Fibroblast of lung (primary cell): ENCODE data around the gene SLC6A8. TPM values are rescaled to one million over a fixed set of nuclear protein-coding genes. Genes with fewer than 3 reads are reported as not detected.
A peak's percentile ranks its signal among the peaks of the same experiment; 100 is the strongest.

ENCODE experiments used
- DNase-seq, 2 donors: peaks; one replicate each; pipeline versions ENCODE4 v3.0.0 to v3.0.0-alpha.2; 2010; ENCODE audit warnings: low read depth in 2 of 2
- H2AFZ ChIP-seq: 2 replicates; pipeline ENCODE4 v1.5.1; 2012; ENCODE audit warnings: low read length, control low read depth, inconsistent platforms
- H3K27ac ChIP-seq: 2 replicates; pipeline ENCODE4 v1.5.1; 2011; ENCODE audit warnings: low read length, control low read depth; ENCODE audit not compliant: insufficient read depth
- H3K27me3 ChIP-seq: 2 replicates; pipeline ENCODE4 v1.5.1; 2011; ENCODE audit warnings: mild to moderate bottlenecking, low read length; ENCODE audit not compliant: control insufficient read depth, insufficient read depth
- H3K36me3 ChIP-seq: 2 replicates; pipeline ENCODE4 v1.5.1; 2011; ENCODE audit warnings: low read length; ENCODE audit not compliant: control insufficient read depth, insufficient read depth
- H3K4me1 ChIP-seq: 2 replicates; pipeline ENCODE4 v1.5.1; 2011; ENCODE audit warnings: low read length; ENCODE audit not compliant: control insufficient read depth, insufficient read depth; ENCODE audit errors: extremely low read depth
- H3K4me2 ChIP-seq: 2 replicates; pipeline ENCODE4 v1.5.1; 2011; ENCODE audit warnings: low read length, control low read depth; ENCODE audit not compliant: insufficient read depth; ENCODE audit errors: extremely low read depth
- H3K4me3 ChIP-seq, 4 experiments: fragments of 200-600 bp in 1 of 4; sonication (generic) in 1 of 4; replicated peaks in 1 of 4; 2 replicates each; pipeline ENCODE4 v1.5.1; 2011 to 2016; ENCODE audit warnings: low read length in 4 of 4, low read depth in 3 of 4, mild to moderate bottlenecking in 3 of 4, control low read depth in 2 of 4, inconsistent platforms in 1 of 4, mixed read lengths in 1 of 4; ENCODE audit not compliant: insufficient read depth in 1 of 4; ENCODE audit errors: control extremely low read depth in 1 of 4
- H3K79me2 ChIP-seq: 2 replicates; pipeline ENCODE4 v1.5.1; 2012; ENCODE audit warnings: mild to moderate bottlenecking, low read length, inconsistent platforms; ENCODE audit not compliant: control insufficient read depth, insufficient read depth
- H3K9ac ChIP-seq: 2 replicates; pipeline ENCODE4 v1.5.1; 2011; ENCODE audit warnings: mild to moderate bottlenecking, low read length, control low read depth; ENCODE audit not compliant: insufficient read depth
- H3K9me3 ChIP-seq: 2 replicates; pipeline ENCODE4 v1.5.1; 2012; ENCODE audit warnings: low read depth, low read length; ENCODE audit not compliant: control insufficient read depth, insufficient read depth
- H4K20me1 ChIP-seq: 2 replicates; pipeline ENCODE4 v1.5.1; 2011; ENCODE audit warnings: low read length; ENCODE audit not compliant: control insufficient read depth, insufficient read depth; ENCODE audit errors: extremely low read depth
- CTCF ChIP-seq, 2 donors: IDR thresholded peaks in 1 of 2; conservative IDR thresholded peaks in 1 of 2; 1 replicate in 1 of 2; 2 replicates in 1 of 2; pipeline ENCODE4 v1.5.1; 2011 to 2012; ENCODE audit warnings: low read length in 2 of 2, control low read depth in 1 of 2, inconsistent platforms in 1 of 2, low read depth in 1 of 2, mild to moderate bottlenecking in 1 of 2
- EZH2 ChIP-seq: IDR thresholded peaks from 2 replicates; pipeline ENCODE4 v1.5.1; 2012; ENCODE audit warnings: low read length, control low read depth, mild to moderate bottlenecking; ENCODE audit errors: missing control alignments
- polyA plus RNA-seq, 2 donors: library from polyadenylated mRNA; depleted of rRNA in 1 of 2; stranded (reverse) in 1 of 2; unstranded in 1 of 2; fragments of >200 nt; gene quantifications; 2 replicates each; pipeline ENCODE4 v1.2.1, GENCODE V29; 2011 to 2012; ENCODE audit warnings: missing spikeins in 1 of 2
- total RNA-seq: library from RNA; depleted of rRNA; stranded (reverse); fragments of >200 nt; gene quantifications from 2 replicates; pipeline ENCODE4 v1.2.1, GENCODE V29; 2014

SLC6A8 gene
- total and polyA plus RNA-seq, 2 donors (not counting 1 experiment from before 2014, with no cell fraction given) = 7.7 to 11.1 TPM

GRCh38 chrX:153648358-153649177 is 39.2 kb upstream of the SLC6A8 start:
- Histone ChIP-seq H3K4me3 (no peak overlapping the region), H3K27ac (no peak overlapping the region), H3K79me2 (no peaks in the 10 kb centered on the region), H3K27me3 (peaks cover 9% of the 10 kb centered on the region), H3K9ac (no peak overlapping the region), H3K4me2 (no peak overlapping the region), H4K20me1 (no peaks in the 10 kb centered on the region), H2AFZ (no peak overlapping the region), H3K36me3 (no peaks in the 10 kb centered on the region), H3K4me1 (no peaks in the 10 kb centered on the region), H3K9me3 (no peaks in the 10 kb centered on the region)
- no peak for DNase-seq
- TF ChIP-seq CTCF (conservative IDR thresholded peaks at IDR 0.05 in 1 of 2, IDR thresholded peaks at IDR 0.05 in 1 of 2; ENCODE audit: low read depth in 1 of 2, low read length in 2 of 2) = no peak
- TF ChIP-seq EZH2 = peak; percentile 59

GRCh38 chrX:153649178-153649914 is 38.4 kb upstream of the SLC6A8 start:
- H3K9ac ChIP-seq = no peak overlapping the region
- H3K27me3 ChIP-seq = peaks cover 11% of the 10 kb centered on the region
- no peaks in the 10 kb centered on the region for H4K20me1 ChIP-seq
- H3K4me3 ChIP-seq = no peak overlapping the region
- no peak overlapping the region for H2AFZ ChIP-seq
- H3K4me1 ChIP-seq = no peaks in the 10 kb centered on the region
- no peak overlapping the region for H3K4me2 ChIP-seq
- H3K36me3 ChIP-seq = no peaks in the 10 kb centered on the region
- TF ChIP-seq CTCF (conservative IDR thresholded peaks at IDR 0.05 in 1 of 2, IDR thresholded peaks at IDR 0.05 in 1 of 2; ENCODE audit: low read depth in 1 of 2, low read length in 2 of 2) = peak in 1 of 2 donors; percentile 6
- no peak for TF ChIP-seq EZH2
- no peaks in the 10 kb centered on the region for H3K9me3 ChIP-seq
- H3K79me2 ChIP-seq = no peaks in the 10 kb centered on the region
- DNase-seq = no peak
- H3K27ac ChIP-seq = no peak overlapping the region
